GM12864 (cell line): ENCODE results near the gene ERC1.

Source experiments
- DNase-seq: peaks from one replicate; pipeline ENCODE4 v3.0.0-alpha.2; 2011; ENCODE audit warnings: low read depth
- H3K4me3 ChIP-seq: 2 replicates; pipeline ENCODE4 v1.5.1; 2011; ENCODE audit warnings: mild to moderate bottlenecking, low read depth, low read length, control low read depth
- TF ChIP-seq, protein P1 (sequence below): IDR thresholded peaks from 2 replicates; pipeline ENCODE4 v1.5.1; 2011; ENCODE audit warnings: low read depth, mild to moderate bottlenecking, moderate library complexity, low read length, control low read depth, inconsistent platforms; ENCODE audit errors: missing control alignments

ERC1 gene

DNA sequence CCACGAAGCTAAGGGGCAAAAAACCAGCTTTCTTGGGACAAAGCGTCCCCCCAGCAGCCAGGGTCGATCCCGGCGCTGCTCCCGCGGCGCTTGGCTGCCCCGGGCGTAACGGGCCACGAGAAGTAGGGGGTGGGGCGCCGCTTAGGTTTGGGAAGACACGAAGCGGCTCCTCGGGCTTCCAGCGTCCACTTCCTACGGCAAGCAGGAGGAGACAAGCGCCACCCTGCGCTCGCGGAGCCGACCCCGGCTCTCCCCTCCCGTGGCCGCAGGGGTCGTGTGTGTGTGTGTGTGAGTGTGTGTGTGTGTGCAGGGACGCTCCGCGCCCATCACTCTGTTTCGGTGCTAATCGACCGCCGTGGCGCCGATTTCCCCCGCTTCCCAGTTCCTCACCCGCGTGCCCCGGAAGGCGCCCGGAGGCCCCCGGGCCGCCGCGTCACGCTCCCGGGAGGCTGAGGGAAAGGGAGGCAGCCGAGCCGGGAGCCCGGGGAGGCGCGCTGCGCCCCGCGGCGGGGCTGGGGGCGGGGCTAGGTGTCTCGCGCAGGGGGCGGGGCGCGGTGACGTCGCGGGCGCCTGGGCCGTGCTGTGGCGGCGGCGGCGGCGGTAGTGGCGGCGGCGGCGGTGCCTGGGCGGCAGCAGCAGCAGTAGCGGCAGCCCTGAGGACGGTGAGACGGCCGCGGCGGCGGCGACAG, at the start of gene ERC1:
Gene ERC1, plus strand, starts transcription at position 563 of the 689 bp plus-strand sequence. CDS start 36,681 bp downstream, outside the sequence.
- TF ChIP-seq, protein P1, sequence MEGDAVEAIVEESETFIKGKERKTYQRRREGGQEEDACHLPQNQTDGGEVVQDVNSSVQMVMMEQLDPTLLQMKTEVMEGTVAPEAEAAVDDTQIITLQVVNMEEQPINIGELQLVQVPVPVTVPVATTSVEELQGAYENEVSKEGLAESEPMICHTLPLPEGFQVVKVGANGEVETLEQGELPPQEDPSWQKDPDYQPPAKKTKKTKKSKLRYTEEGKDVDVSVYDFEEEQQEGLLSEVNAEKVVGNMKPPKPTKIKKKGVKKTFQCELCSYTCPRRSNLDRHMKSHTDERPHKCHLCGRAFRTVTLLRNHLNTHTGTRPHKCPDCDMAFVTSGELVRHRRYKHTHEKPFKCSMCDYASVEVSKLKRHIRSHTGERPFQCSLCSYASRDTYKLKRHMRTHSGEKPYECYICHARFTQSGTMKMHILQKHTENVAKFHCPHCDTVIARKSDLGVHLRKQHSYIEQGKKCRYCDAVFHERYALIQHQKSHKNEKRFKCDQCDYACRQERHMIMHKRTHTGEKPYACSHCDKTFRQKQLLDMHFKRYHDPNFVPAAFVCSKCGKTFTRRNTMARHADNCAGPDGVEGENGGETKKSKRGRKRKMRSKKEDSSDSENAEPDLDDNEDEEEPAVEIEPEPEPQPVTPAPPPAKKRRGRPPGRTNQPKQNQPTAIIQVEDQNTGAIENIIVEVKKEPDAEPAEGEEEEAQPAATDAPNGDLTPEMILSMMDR: no peak
- H3K4me3 ChIP-seq: peak within 1 kb of the TSS; percentile 76
- no peak for DNase-seq

DNA sequence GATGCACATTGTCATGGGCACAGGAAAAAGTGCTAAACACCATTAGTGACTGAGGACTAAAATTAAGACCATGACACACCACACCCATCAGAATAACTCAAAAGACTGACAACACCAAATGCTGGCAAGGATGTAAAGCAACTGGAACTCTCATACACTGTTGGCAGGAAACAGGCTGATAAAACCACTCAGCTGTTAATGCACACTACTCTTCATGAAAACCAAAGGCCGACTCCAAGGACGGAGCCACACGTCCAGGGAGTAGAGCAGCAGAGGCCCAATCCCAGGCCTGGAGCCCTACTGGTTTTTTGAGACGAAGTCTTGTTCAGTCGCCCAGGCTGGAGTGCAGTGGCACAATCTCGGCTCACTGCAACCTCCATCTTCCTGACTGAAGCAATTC, 48.0 kb upstream of the ERC1 start:
- no peak for DNase-seq
- TF ChIP-seq, protein P1: no peak
- H3K4me3 ChIP-seq: no peak overlapping the region

DNA sequence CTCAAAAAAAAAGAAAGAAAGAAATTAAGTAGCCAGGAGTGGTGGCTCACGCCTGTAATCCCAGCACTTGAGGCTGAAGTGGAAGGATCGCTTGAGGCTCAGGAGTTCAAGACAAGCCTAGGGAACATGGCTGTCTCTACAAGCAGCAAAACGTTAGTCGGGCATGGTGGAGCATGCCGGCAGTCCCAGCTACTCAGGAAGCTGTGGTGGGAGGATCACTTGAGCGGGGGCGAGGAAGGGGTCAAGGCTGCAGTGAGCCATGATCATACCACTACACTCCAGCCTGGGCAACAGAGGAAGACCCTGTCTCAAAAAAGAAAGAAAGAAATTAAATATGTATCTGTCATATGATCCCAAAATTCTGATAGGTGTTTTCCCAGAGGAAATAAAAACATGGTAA, 46.8 kb upstream of the ERC1 start:
- H3K4me3 ChIP-seq: no peak overlapping the region
- no peak for DNase-seq
- TF ChIP-seq, protein P1: no peak

DNA sequence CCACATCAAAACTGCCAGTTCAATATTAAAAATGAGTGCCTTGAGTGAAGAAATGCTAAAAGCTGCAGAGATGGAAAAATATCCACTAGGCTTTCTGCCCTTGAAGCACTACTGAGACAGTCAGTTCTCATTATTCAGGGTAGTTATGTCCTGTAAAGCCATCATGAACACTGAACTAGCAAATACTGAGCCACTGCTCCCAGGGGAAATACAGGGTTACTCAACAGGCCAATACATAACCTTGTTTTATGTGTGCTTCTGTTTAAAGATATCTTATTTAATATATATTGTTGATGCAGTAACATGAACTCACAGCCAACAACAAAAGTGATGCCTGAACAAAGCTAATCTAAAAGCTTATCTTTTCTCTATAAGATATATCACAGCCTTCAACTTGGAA, 44.8 kb upstream of the ERC1 start:
- no peak for DNase-seq
- no peak overlapping the region for H3K4me3 ChIP-seq
- TF ChIP-seq, protein P1: no peak

DNA sequence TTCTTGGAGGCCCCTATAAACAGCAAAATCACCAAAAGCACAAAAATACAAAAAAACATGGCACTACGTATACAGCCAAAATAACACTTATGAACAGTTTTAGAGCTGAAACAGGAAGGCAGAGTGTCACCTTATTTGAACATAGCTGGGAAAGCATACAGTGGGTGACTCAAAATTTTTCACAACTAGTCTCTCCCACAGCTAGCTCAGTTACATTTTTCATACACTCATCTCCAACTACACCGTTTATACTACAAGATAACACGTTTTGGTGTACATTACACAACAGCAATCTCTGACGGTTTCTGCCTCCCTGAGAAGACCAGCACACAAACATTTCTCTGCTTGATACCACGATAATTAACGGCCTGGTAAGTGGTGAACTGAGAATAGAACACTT, 44.4 kb upstream of the ERC1 start:
- H3K4me3 ChIP-seq: no peak overlapping the region
- DNase-seq: no peak
- TF ChIP-seq, protein P1: no peak

DNA sequence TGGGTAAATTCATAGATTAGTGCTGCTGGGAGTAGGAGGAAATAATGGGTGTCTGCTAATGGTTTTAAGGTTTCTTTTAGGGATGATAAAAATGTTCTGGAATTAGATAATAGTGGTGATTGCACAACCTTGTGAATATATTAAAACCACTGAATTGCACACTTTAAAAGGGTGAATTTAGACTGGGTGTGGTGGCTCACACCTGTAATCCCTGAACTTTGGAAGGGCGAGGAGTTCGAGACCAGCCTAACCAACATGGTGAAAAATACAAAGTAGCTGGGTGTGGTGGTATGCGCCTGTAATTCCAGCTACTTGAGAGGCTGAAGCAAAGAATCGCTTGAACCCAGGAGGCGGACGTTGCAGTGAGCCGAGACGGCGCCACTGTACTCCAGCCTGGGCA, 42.8 kb upstream of the ERC1 start:
- no peak for DNase-seq
- peak overlapping the region; percentile 85 for H3K4me3 ChIP-seq
- TF ChIP-seq, protein P1: no peak
